GM21529 (cell line): Measurements from ENCODE around the gene TMEM205.

Experiments
- ATAC-seq: cut with Tn5 transposase; IDR thresholded peaks from one replicate; pipeline ENCODE4 v1.9.1; 2021; ENCODE audit not compliant: unreplicated experiment

The TMEM205 gene

GRCh38 chr19:11304936-11305335 is 41.1 kb downstream of the TMEM205 start:
- no peak for ATAC-seq

GRCh38 chr19:11300811-11301120 is 45.3 kb downstream of the TMEM205 start:
- no peak for ATAC-seq

DNA sequence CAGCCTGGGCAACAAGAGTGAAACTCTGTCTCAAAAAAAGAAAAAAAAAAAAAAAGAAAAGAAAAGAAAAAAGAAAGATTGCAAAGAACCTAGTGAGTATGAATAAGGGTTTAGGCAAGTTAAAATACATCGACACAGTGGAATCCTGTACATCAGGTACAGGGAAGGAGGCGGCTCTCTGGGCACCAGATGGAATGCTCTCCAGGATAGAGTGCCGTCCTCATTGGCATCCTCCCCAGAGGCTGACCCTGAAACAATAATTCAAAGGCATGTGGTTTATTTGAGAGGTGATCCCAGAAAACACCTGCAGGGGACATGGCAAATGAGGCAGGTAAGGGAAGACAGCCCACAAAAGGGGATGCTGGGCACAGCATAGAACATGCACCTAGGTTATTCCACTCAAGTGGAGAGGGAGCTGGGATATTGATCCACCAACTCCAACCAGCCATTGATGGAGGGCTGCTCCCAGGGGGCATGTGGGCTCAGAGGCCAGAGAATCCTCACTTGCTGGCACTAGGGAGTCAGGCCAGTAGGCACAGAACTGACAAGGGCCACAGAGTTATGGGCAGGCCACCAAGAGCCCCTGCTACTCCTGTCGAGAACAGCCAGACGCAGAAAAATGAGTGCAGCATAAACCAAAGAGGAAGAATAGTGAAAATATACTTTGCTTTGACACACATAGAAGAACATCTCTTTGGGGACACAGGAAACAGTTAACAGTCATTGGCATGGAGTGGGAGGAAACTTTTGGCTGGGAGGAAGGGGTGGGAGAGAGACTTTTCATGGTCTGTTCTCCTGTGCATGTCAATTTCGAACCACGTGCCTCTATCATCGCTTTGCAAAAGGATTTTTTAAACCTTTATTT is 45.9 kb downstream of the TMEM205 start:
- ATAC-seq: no peak

GRCh38 chr19:11296264-11296663 is 49.8 kb downstream of the TMEM205 start:
- ATAC-seq: no peak

GRCh38 chr19:11295665-11296245 is 50.3 kb downstream of the TMEM205 start, which contains the start of gene TSPAN16:
Gene TSPAN16, plus strand, starts transcription at chr19:11296160. Its CDS starts 138 bp downstream, at chr19:11296298.
- ATAC-seq: no peak

DNA sequence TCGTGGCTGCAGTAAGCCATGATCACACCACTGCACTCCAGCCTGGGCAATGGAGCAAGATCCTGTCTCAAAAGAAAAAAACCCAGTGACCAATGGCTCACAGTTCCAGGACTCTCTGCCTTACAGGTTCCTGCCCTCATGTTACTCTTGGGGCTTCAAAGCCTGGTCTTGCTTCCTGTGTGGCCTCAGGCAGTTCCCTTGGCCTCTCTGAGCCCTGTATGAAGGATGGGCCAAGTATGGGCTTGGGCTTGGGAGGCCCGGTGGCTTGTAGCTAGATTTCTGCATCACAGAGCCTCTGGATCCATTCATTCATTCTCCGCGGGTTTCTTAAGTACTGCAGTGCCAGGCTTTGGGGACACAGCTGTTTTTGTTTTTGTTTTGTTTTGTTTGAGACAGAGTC is 50.9 kb downstream of the TMEM205 start:
- no peak for ATAC-seq

DNA sequence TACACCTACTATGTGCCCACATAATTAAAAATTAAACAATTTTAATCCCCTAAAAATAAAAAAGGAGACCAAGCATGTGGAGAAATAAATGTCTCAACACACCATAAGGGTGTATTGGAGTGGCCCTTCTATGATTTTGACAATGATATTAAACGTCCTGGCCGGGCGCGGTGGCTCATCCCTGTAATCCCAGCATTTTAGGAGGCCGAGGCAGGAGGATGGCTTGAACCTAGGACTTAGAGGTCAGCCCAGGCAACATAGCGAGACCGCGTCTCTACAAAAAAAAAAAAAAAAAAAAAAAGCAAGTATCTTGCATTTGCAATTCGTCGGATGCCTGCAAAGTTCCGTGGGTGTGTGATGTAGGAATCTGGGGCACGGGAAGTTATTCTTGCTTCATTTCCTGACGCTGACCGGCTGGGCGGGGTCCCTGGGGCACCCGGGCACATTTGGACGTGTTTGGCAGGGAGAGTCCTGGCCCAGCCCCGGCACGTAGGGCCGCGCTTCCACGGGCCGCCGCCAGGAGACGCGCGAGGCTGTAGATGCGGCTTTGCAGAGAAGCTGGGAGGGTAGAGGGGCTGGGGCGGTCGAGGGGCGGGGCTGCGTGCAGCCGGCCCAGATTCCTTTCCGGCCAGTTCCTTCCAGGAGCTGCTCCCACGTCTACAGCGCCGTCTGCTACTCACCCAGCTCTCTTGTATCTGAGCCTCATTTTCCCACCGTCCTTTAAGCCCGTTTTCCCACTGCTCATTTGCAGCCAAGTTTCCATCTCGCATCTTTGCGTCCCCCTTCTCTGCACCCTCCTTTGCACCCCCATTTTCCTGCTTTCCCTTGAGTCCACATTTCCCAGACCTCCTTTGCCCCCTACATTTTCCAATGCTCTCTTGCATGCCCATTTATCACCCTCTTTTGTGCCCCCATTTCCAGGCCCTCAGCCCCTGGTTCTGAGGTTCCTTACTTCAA is 52.4 kb downstream of the TMEM205 start:
- no peak for ATAC-seq
